K562 (cell line): ENCODE data around the gene KRTAP5-7.

Experiments
- E2F1 ChIP-seq: sonication (generic); formaldehyde crosslinking; IDR thresholded peaks from 2 replicates; pipeline ENCODE4 v1.8.1; 2023; ENCODE audit warnings: mild to moderate bottlenecking, missing genetic modification reagents, moderate library complexity
- E2F6 ChIP-seq, 2 experiments: IDR thresholded peaks; 2 replicates each; pipeline ENCODE4 v1.6.1; 2011; ENCODE audit warnings: borderline replicate concordance in 1 of 2, control low read depth in 1 of 2, low read depth in 1 of 2, low read length in 1 of 2, mild to moderate bottlenecking in 1 of 2, mixed read lengths in 1 of 2, moderate library complexity in 1 of 2; ENCODE audit not compliant: insufficient read depth in 1 of 2, insufficient read length in 1 of 2, poor library complexity in 1 of 2, severe bottlenecking in 1 of 2; ENCODE audit errors: extremely low read depth in 1 of 2
- ELF1 ChIP-seq: fragments of 200-800 bp; sonication (Bioruptor generic); IDR thresholded peaks from 2 replicates; pipeline ENCODE4 v1.6.1; 2016; ENCODE audit warnings: missing genetic modification characterization, missing compliant biosample characterization
- EZH2 ChIP-seq: IDR thresholded peaks from 2 replicates; pipeline ENCODE4 v1.6.1; 2012; ENCODE audit warnings: low read depth, mild to moderate bottlenecking, inconsistent platforms, low read length, borderline replicate concordance
- KLF1 ChIP-seq: fragments of 450-650 bp; IDR thresholded peaks from 2 replicates; pipeline ENCODE4 v1.6.1; 2016; ENCODE audit warnings: missing genetic modification characterization, missing compliant biosample characterization
- MYNN ChIP-seq, 2 experiments: sonication (generic); formaldehyde crosslinking in 1 of 2; IDR thresholded peaks; 2 replicates each; pipeline versions ENCODE4 v1.5.0 to v1.6.1; 2016 to 2020; ENCODE audit warnings: antibody characterized with exemption in 1 of 2, missing genetic modification reagents in 1 of 2
- PHF21A ChIP-seq: fragments of 450-650 bp; IDR thresholded peaks from 2 replicates; pipeline ENCODE4 v1.6.1; 2017; ENCODE audit warnings: low read depth, borderline replicate concordance
- RAD21 ChIP-seq, 2 experiments: fragments of 250-450 bp in 1 of 2; fragments of 450-650 bp in 1 of 2; sonication (Bioruptor Pico) in 1 of 2; formaldehyde crosslinking in 1 of 2; IDR thresholded peaks in 1 of 2; conservative IDR thresholded peaks in 1 of 2; 2 replicates each; pipeline versions ENCODE4 v1.4.0 to v1.8.0; 2020 to 2022; ENCODE audit warnings: mild to moderate bottlenecking in 2 of 2, moderate library complexity in 1 of 2
- TF ChIP-seq, protein P1 (sequence below), 3 experiments: IDR thresholded peaks in 2 of 3; conservative IDR thresholded peaks in 1 of 3; 2 replicates each; pipeline ENCODE4 v1.5.1; 2011 to 2012; ENCODE audit warnings: low read length in 3 of 3, mild to moderate bottlenecking in 3 of 3, control low read depth in 2 of 3, improper control_type of control experiment in 1 of 3, inconsistent platforms in 1 of 3, low read depth in 1 of 3, mixed read lengths in 1 of 3, moderate library complexity in 1 of 3; ENCODE audit not compliant: insufficient read depth in 2 of 3

GRCh38 chr11:71525188-71525937, 1.7 kb upstream of the KRTAP5-7 start:
- TF ChIP-seq EZH2 (no peak), RAD21 (CRISPR knock-in tag; conservative IDR thresholded peaks at IDR 0.05 in 1 of 2, IDR thresholded peaks at IDR 0.05 in 1 of 2) (no peak), PHF21A (no peak), MYNN (IDR thresholded peaks at IDR 0.05) (no peak), MYNN (CRISPR knock-in tag; IDR thresholded peaks at IDR 0.05) (no peak), KLF1 (tag) (no peak), E2F1 (CRISPR knock-in tag) (no peak), E2F6 (IDR thresholded peaks at IDR 0.05; ENCODE audit: borderline replicate concordance in 1 of 2, extremely low read depth in 1 of 2, insufficient read depth in 1 of 2, insufficient read length in 1 of 2, low read depth in 1 of 2, low read length in 1 of 2, poor library complexity in 1 of 2, severe bottlenecking in 1 of 2) (no peak), ELF1 (tag) (no peak)
- TF ChIP-seq, protein P1, sequence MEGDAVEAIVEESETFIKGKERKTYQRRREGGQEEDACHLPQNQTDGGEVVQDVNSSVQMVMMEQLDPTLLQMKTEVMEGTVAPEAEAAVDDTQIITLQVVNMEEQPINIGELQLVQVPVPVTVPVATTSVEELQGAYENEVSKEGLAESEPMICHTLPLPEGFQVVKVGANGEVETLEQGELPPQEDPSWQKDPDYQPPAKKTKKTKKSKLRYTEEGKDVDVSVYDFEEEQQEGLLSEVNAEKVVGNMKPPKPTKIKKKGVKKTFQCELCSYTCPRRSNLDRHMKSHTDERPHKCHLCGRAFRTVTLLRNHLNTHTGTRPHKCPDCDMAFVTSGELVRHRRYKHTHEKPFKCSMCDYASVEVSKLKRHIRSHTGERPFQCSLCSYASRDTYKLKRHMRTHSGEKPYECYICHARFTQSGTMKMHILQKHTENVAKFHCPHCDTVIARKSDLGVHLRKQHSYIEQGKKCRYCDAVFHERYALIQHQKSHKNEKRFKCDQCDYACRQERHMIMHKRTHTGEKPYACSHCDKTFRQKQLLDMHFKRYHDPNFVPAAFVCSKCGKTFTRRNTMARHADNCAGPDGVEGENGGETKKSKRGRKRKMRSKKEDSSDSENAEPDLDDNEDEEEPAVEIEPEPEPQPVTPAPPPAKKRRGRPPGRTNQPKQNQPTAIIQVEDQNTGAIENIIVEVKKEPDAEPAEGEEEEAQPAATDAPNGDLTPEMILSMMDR (IDR thresholded peaks at IDR 0.05 in 2 of 3, conservative IDR thresholded peaks at IDR 0.05 in 1 of 3; ENCODE audit: insufficient read depth in 2 of 3, low read depth in 1 of 3, low read length in 3 of 3): no peak
